Measurements from ENCODE around the gene SYT12.

Gene SYT12

DNA sequence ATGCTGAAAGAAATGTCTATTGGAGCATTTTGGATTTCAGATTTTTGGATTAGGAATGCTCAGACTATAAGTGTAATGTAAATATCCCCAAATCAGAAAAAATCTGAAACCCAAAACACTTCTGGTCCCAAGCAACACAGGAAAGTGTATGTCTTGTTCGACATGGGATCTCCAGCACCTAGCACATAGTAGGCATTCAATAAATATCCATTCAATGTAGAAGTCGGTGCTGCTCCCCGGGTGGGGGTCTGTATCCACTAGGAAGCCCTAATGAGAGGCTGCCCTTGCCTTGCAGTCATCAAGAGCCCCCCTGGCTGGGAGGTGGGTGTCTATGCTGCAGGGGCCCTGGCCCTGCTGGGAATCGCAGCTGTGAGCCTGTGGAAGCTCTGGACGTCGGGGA is 11.4 kb downstream of the SYT12 start:
- no peak for DNase-seq (ENCODE audit: low read depth)
- H3K4me3 ChIP-seq (ENCODE audit: low read depth, low read length): no peak overlapping the region
- TF ChIP-seq, protein P1, sequence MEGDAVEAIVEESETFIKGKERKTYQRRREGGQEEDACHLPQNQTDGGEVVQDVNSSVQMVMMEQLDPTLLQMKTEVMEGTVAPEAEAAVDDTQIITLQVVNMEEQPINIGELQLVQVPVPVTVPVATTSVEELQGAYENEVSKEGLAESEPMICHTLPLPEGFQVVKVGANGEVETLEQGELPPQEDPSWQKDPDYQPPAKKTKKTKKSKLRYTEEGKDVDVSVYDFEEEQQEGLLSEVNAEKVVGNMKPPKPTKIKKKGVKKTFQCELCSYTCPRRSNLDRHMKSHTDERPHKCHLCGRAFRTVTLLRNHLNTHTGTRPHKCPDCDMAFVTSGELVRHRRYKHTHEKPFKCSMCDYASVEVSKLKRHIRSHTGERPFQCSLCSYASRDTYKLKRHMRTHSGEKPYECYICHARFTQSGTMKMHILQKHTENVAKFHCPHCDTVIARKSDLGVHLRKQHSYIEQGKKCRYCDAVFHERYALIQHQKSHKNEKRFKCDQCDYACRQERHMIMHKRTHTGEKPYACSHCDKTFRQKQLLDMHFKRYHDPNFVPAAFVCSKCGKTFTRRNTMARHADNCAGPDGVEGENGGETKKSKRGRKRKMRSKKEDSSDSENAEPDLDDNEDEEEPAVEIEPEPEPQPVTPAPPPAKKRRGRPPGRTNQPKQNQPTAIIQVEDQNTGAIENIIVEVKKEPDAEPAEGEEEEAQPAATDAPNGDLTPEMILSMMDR (IDR thresholded peaks at IDR 0.05; ENCODE audit: insufficient read depth, low read depth, low read length, missing control alignments): no peak

DNA sequence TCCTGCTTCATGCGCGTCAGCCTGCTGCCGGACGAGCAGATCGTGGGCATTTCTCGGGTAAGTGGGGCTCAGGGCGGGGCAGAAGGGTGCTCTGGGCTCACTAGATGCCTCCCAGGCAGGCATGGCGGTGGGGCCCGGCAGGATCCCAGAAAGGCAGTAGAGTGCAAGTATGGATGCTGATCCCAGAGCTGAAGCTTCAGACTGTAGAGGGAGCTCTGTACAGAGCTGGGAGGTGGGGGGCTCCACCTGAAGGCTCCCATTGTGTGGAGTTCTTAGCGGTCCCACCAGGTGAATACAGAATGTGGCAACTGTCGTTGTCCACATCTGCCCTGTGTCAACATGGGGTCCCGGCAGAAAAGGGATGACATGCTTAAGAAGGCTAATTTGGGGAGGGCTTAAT is 17.2 kb downstream of the SYT12 start:
- H3K4me3 ChIP-seq (ENCODE audit: low read depth, low read length): no peak overlapping the region
- no peak for DNase-seq (ENCODE audit: low read depth)
- TF ChIP-seq, protein P1 (IDR thresholded peaks at IDR 0.05; ENCODE audit: insufficient read depth, low read depth, low read length, missing control alignments): no peak

DNA sequence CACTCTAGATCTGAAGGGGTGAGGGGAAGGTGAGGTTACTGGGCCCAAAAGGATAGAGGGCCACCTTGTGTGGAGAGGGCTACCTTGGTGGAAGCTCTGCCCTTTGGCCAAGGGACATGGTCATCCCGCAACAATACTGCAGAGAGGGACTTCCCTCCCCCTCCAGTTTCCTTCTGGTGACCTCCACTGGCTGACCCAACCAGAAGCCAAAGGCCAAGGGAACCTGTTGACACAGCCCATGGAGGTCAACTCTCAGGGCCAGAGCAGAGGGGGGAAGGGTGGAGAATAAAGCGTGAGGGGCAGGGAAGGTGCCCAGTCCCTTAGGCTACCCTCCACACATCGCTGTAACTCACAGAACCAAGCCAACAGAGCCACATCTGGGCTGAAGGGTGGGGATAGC is 18.7 kb downstream of the SYT12 start:
- DNase-seq (ENCODE audit: low read depth): no peak
- H3K4me3 ChIP-seq (ENCODE audit: low read depth, low read length): no peak overlapping the region
- TF ChIP-seq, protein P1 (IDR thresholded peaks at IDR 0.05; ENCODE audit: insufficient read depth, low read depth, low read length, missing control alignments): no peak

DNA sequence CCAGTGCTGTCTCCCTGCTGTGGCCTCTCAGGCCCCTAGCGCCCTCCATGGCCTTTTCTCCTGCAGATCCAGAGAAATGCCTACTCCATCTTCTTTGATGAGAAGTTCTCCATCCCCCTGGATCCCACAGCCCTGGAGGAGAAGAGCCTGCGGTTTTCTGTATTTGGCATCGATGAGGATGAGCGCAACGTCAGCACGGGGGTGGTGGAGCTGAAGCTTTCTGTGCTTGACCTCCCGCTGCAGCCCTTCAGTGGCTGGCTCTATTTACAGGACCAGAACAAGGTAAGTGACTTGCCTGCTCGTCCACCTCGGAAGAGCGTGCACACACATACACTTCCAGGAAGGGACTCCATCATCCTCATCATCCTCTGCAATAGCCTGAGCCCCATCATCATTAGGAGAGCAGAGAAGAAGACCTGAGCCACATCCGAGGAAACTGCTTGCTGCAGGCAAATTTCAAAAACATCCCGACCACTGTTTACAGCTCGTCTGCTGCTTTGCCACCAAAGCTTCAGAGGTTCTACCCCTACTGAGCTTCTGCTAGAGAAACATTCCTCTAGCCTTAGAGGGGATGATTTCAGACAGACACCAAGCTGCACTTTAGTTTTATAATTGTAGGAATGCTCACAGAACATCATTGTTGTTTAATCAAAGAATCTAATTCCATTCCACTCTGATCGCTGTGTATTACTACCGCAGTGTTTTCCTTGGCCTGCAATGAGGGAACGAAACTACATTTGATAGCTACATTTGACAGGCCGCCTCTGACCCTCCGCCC is 20.8 kb downstream of the SYT12 start:
- TF ChIP-seq, protein P1 (IDR thresholded peaks at IDR 0.05; ENCODE audit: insufficient read depth, low read depth, low read length, missing control alignments): no peak
- no peak overlapping the region for H3K4me3 ChIP-seq (ENCODE audit: low read depth, low read length)
- DNase-seq (ENCODE audit: low read depth): no peak

DNA sequence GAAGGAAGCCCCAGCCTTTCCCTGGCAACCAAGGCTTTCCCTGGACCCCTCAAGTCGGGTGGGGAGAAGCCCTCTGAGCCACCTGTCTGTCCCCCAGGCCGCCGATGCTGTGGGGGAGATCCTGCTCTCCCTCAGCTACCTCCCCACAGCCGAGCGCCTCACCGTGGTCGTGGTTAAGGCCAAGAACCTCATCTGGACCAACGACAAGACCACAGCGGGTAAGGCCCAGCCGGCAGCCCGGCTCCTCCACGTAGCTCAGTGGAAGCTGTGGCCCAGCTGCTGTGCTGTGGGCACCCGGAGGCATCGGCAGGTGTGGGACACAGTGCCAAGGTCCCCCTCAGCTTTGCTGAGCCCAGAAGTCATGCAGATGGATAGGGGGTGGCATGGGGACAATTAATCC is 21.6 kb downstream of the SYT12 start:
- H3K4me3 ChIP-seq (ENCODE audit: low read depth, low read length): no peak overlapping the region
- DNase-seq (ENCODE audit: low read depth): no peak
- TF ChIP-seq, protein P1 (IDR thresholded peaks at IDR 0.05; ENCODE audit: insufficient read depth, low read depth, low read length, missing control alignments): peak; percentile 10

DNA sequence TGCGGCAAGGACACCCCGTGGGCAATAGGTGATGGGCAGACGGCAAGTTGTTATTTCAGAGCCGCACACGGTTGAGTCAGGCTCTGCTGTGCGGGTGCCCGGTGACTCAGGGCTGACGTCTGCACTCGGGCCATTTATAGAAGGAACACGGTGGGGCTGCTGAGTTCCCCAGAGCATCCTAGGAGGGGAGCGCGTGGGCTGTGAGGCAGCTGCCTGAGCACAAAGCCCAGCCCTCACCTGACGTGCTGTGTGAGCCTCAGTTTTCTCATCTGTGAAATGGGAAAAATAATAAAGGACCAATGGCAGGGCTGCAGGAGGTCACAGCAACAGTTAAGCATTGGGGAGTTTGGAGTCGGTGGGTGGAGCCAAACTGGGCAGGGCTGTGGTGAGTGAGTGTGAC is 22.4 kb downstream of the SYT12 start:
- peak; percentile 55 for DNase-seq (ENCODE audit: low read depth)
- H3K4me3 ChIP-seq (ENCODE audit: low read depth, low read length): no peak overlapping the region
- TF ChIP-seq, protein P1 (IDR thresholded peaks at IDR 0.05; ENCODE audit: insufficient read depth, low read depth, low read length, missing control alignments): no peak

Data from GM12865 (cell line).